Smooth muscle cell of the pulmonary artery (primary cell): ENCODE data around the gene GLT6D1. TPM values are rescaled to one million over a fixed set of nuclear protein-coding genes. Genes with fewer than 3 reads are reported as not detected.

Experiments used
- total RNA-seq: library from RNA; depleted of rRNA; stranded (reverse); fragments of >200 nt; gene quantifications from 2 replicates; pipeline ENCODE4 v1.2.3, GENCODE V29; 2014

The GLT6D1 gene
- not detected in 2 replicates for total RNA-seq

DNA sequence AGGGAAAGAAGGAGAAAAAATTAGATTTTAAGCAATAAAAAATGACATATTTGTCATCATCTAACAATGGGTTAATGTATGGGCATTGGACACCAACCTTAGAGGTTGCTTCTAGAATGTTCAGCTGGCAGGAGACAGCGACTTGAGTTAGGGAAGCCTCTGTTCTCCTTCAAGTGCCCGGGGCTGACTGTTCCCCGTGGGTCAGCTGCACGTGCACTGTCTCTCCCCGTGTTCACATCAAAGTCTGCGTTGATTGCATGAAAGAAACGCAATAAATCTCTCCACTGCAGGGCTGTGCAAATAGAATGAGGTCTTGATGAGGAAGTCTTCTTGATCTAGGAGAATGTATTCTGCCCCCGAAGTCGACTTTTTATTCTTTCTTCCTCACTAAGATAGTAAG is at the start of gene GLT6D1:
GLT6D1 (minus strand) TSS at position 345 of the 400 bp plus-strand sequence. CDS start 353 bp downstream, outside the sequence.

GRCh38 chr9:135662758-135663450 is 23.6 kb upstream of the GLT6D1 start, which contains the start of gene LCN9:
LCN9 (plus strand) TSS chr9:135663309; CDS start chr9:135663322, 13 bp downstream.

Other genes starting within 250 kb of the GLT6D1 start
- gene PPP1R26, start 159.8 kb downstream of the GLT6D1 start, total RNA-seq: 13.4 and 15.6 TPM in 2 replicates
- 13.8 and 13.9 TPM in 2 replicates for gene MRPS2, start 138.9 kb downstream of the GLT6D1 start, total RNA-seq
- gene LCN1, start 118.1 kb downstream of the GLT6D1 start, total RNA-seq: 0.20 and 0.43 TPM in 2 replicates
- gene OBP2A, start 93.4 kb downstream of the GLT6D1 start, total RNA-seq: not detected in 2 replicates
- not detected in 2 replicates for gene PAEP, start 77.8 kb downstream of the GLT6D1 start, total RNA-seq
- gene LCN9, start 23.8 kb upstream of the GLT6D1 start, total RNA-seq: not detected in 2 replicates
- not detected in 2 replicates for gene SOHLH1, start 59.9 kb upstream of the GLT6D1 start, total RNA-seq
- gene KCNT1, start 62.6 kb upstream of the GLT6D1 start, total RNA-seq: not detected in 2 replicates